HG03196 (cell line): ENCODE measurements around the gene PKNOX2.

Experiments
- ATAC-seq: cut with Tn5 transposase; IDR thresholded peaks from one replicate; pipeline ENCODE4 v1.9.1; 2021; ENCODE audit not compliant: unreplicated experiment

The PKNOX2 gene

GRCh38 chr11:125164422-125165110 is at the start of gene PKNOX2:
PKNOX2 (plus strand) TSS chr11:125164751; CDS start chr11:125351306, 186,555 bp downstream.
- no peak for ATAC-seq

GRCh38 chr11:125117429-125117828 is 47.1 kb upstream of the PKNOX2 start:
- no peak for ATAC-seq

DNA sequence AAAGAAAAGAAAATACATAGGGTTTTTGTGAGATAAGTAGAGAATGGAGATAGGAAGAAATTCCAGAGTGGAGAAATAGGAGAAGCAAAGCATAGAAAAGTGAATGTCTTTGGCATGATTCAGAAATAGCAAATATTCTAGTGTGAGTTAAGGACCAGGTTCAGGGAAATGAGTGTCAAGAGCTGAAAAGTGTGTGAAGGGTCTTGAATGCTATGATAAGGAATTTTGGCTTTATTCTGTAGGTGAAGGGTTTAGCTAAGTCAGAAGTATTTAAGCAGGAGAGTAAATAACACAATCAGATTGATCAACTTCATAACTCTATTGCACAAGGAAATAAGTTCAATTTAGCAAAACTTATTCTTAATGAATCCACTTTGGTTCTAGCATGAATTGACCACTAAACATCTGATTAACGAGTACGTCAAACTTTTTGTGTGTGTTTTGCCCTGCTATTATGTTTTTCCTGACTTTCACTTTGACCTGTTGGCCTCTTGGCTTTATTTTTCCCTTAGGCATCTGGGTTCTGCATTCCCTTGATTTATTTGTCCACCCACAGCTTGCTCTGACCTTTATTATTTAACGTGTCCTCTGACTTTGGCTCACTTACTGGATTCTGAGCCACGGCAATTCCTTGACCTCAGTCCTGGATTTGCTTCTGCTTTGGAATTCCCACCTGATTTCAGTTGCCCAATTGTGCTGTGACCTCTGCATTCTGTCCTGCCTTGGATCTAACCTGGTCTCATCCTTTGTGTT is 41.2 kb upstream of the PKNOX2 start:
- ATAC-seq: no peak

DNA sequence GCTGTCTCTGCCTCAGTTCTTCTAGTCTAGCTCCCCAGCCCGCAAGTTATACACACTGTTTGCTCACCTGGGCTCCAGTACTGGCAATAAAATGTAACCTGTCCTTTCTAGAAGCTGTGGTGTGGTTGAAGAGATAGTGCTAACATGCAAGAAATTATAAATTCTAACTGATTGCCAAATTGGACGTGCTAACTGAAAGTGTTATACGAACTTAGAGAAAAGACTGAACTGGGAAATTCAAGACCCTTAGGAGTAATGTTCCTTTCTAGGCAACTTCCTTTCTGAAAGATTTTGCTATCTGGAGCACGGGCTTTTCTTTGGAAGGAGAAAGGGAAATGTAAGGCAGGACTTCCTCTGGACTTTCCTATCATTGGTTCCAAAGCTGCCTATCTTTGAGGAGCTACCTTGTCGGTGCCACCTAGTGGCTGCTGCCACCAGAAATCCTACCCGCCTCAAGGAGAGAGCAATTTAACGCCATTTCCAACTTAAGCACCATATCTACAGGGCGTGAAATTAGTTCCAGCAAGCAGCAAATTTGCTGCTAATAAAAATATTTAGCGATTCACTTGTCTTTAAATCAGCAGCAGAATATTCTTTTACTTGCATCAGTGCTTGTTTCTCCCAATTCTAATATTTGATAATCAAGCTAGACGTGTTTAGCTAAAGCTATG is 40.5 kb upstream of the PKNOX2 start:
- ATAC-seq: no peak

DNA sequence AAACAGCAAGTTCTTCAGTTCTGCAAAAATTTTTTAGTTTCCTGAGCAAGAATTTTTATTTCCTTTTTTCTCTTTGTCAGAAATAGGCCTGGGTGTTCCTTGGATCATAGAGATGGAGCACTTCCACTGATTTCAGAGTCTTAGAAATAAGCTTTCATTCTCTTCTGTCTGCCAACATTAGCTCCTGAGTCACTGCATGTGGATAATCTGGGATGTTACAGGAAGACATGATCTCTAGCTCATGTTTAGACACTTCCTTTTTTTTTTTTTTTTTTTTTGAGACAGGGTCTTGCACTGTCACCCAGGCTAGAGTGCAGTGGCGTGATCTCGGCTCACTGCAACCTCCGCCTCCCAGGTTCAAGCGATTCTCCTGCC is 39.9 kb upstream of the PKNOX2 start:
- ATAC-seq: no peak

GRCh38 chr11:125128450-125128849 is 36.1 kb upstream of the PKNOX2 start:
- ATAC-seq: no peak

DNA sequence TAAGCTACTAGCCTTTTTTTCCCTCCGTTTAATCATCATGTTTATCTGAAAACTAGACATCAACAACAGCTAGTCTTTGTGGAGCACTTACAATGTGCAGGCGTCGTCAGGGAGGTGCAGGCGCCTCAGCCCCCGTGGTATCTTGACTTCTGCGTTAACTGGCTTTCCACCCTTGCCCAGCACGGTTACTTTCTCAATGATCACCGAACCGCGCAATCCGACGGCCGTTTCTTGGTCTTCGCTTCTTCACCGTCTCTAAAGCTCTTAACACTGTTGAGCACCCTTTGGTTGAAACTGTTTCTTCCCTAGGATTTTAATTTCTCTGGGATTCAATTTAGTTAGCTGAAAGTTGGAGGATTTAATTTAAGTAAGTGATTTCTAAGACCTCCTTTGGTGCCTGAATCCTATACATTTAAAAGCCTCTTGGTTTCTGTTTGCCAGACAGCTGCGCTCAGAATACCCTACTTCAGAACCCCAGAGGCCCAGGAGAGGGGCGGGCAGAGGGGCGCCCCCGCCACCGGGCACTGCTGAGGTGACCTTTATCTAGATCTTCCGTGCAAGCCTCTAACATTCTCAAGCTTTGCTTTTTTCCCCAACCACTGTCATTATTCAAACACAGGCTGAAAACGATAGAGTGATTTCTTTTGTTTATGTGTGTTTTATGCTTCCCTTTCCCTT is 35.1 kb upstream of the PKNOX2 start:
- ATAC-seq: no peak

GRCh38 chr11:125132071-125132470 is 32.5 kb upstream of the PKNOX2 start:
- ATAC-seq: no peak

GRCh38 chr11:125132596-125132995 is 32.0 kb upstream of the PKNOX2 start:
- no peak for ATAC-seq

DNA sequence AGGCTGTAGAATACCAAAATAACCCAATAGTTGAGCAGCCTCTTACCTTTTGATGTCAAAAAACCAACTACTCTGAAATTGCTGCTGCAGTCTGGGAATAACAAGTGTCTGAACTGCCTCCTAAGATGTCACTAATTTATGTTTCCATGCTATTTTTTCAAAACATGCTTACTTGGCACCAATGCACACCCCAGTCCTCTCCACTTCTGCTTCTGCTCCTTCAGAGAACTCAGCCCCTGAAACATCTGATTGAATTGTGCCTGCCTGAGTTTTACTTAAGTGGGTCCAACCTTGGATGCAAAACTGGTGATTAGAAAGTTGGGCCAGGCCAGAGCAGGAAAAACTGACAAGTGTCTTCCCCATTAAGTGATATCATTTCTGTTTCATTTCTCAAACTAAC is 28.6 kb upstream of the PKNOX2 start:
- ATAC-seq: no peak

- no peak for ATAC-seq
These were observed 25.6 kb upstream of the PKNOX2 start for GRCh38 chr11:125138966-125139365.

DNA sequence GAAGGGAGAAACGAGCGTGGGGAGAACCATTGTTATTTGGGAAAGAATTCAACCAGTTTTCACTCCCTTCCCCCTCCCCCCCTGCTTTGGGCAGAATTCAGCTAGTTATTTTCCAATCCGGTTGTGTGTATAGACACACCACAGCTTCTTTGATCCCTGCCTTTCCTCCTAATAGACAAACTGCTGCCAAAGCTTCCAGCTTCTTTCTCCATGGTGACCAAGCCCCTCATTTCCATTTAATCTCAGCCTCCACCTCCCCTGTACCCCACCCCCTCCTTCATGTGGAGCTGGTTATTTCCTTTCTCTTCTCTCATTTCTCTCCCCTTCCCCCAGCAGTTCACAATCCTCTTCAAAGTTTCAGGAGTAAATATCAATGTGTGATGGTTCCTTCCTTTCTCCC is 24.8 kb upstream of the PKNOX2 start:
- ATAC-seq: no peak

GRCh38 chr11:125140233-125140632 is 24.3 kb upstream of the PKNOX2 start:
- ATAC-seq: no peak

GRCh38 chr11:125141178-125141577 is 23.4 kb upstream of the PKNOX2 start:
- ATAC-seq: no peak

- ATAC-seq: no peak
These were observed 22.6 kb upstream of the PKNOX2 start for GRCh38 chr11:125141686-125142535.

DNA sequence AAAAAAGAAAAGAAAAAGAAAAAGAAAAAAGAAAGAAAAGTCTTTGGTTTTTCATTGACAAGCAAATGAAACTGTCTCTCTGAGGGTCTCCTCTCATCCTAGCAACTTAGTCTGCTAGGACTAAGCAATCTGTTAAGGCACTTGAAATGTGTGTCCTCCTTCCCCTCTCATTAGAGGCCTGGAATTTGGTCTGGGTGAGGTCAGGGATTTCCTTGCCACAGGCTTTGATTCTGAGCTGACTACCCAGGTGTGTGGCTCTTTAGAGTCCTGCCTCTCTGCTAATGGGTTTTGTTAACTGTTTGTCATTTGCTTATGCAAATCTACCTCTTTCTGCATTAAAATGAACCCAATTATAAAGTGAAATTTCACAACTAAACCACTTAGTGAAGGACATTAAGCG is 18.3 kb upstream of the PKNOX2 start:
- ATAC-seq: no peak

- ATAC-seq: no peak
These were observed 17.3 kb upstream of the PKNOX2 start for GRCh38 chr11:125147280-125147679.

DNA sequence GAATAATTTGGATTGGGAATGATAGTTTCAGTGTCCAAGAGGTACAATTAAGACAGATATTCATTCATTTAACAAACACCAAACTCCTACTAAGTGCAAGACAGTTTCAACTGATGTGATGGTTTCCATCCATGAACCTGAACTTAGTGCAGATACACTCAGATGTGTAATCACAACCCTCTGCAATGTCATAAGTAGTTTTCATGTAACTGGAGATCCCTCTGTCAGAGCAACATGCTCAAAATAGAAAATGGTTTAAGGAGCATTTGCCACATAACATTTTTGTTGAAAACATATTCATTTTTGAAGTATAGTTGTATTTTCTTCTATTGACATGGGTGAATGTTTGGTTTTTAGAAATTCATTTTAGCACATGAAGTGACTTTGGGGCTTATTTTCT is 16.5 kb upstream of the PKNOX2 start:
- no peak for ATAC-seq

- no peak for ATAC-seq
These were observed 15.8 kb upstream of the PKNOX2 start for GRCh38 chr11:125148743-125149142.

- no peak for ATAC-seq
These were observed 10.7 kb upstream of the PKNOX2 start for GRCh38 chr11:125153837-125154236.
